HuH-7.5 (cell line): Measurements from ENCODE around the gene CLCA2.

Experiments
- DNase-seq: peaks from one replicate; pipeline ENCODE4 v3.0.0; 2011; ENCODE audit warnings: low spot score

CLCA2 gene

GRCh38 chr1:86429122-86429725 lies 5.3 kb downstream of the CLCA2 start:
- no peak for DNase-seq

GRCh38 chr1:86429835-86430234 lies 5.9 kb downstream of the CLCA2 start:
- DNase-seq = no peak

- no peak for DNase-seq
These were observed 6.4 kb downstream of the CLCA2 start for GRCh38 chr1:86430376-86430775.

- DNase-seq = no peak
These were observed 10.1 kb downstream of the CLCA2 start for GRCh38 chr1:86434059-86434458.

- no peak for DNase-seq
These were observed 11.4 kb downstream of the CLCA2 start for GRCh38 chr1:86435327-86435726.

GRCh38 chr1:86436041-86436440 lies 12.1 kb downstream of the CLCA2 start:
- no peak for DNase-seq

GRCh38 chr1:86441581-86441980 lies 17.6 kb downstream of the CLCA2 start:
- DNase-seq = no peak

- DNase-seq = no peak
These were observed 18.0 kb downstream of the CLCA2 start for GRCh38 chr1:86441997-86442396.

GRCh38 chr1:86445919-86446318 lies 21.9 kb downstream of the CLCA2 start:
- no peak for DNase-seq

GRCh38 chr1:86447198-86447790 lies 23.3 kb downstream of the CLCA2 start:
- DNase-seq = no peak

GRCh38 chr1:86448670-86449069 lies 24.7 kb downstream of the CLCA2 start:
- DNase-seq = no peak

- DNase-seq = no peak
These were observed 25.1 kb downstream of the CLCA2 start for GRCh38 chr1:86449103-86449502.

GRCh38 chr1:86450847-86451246 lies 26.9 kb downstream of the CLCA2 start:
- no peak for DNase-seq

- no peak for DNase-seq
These were observed 29.7 kb downstream of the CLCA2 start for GRCh38 chr1:86453664-86454063.

- no peak for DNase-seq
These were observed 31.1 kb downstream of the CLCA2 start for GRCh38 chr1:86455073-86455472.

GRCh38 chr1:86460998-86461397 lies 37.0 kb downstream of the CLCA2 start:
- DNase-seq = no peak

- DNase-seq = no peak
These were observed 37.5 kb downstream of the CLCA2 start for GRCh38 chr1:86461482-86461881.

GRCh38 chr1:86464819-86465218 lies 40.8 kb downstream of the CLCA2 start:
- no peak for DNase-seq

GRCh38 chr1:86466109-86466844 lies 42.3 kb downstream of the CLCA2 start:
- DNase-seq = no peak

- DNase-seq = no peak
These were observed 43.0 kb downstream of the CLCA2 start for GRCh38 chr1:86466986-86467385.

GRCh38 chr1:86468501-86468977 lies 44.6 kb downstream of the CLCA2 start, which contains the start of gene CLCA1:
CLCA1 (plus strand) TSS chr1:86468927; CDS start chr1:86468972, 45 bp downstream.
- DNase-seq = no peak

- DNase-seq = no peak
These were observed 46.9 kb downstream of the CLCA2 start for GRCh38 chr1:86470859-86471258.

GRCh38 chr1:86471291-86471690 lies 47.3 kb downstream of the CLCA2 start:
- DNase-seq = no peak
